Measurements from ENCODE around the gene ATF2. TPM values are rescaled to one million over a fixed set of nuclear protein-coding genes. Genes with fewer than 3 reads are reported as not detected.

ATF2 gene
- total and polyA plus RNA-seq, 2 of the 13 experiments (the other 11 are each of a cell fraction or from before 2014, with no cell fraction given) = 91.6 to 95.1 TPM

DNA sequence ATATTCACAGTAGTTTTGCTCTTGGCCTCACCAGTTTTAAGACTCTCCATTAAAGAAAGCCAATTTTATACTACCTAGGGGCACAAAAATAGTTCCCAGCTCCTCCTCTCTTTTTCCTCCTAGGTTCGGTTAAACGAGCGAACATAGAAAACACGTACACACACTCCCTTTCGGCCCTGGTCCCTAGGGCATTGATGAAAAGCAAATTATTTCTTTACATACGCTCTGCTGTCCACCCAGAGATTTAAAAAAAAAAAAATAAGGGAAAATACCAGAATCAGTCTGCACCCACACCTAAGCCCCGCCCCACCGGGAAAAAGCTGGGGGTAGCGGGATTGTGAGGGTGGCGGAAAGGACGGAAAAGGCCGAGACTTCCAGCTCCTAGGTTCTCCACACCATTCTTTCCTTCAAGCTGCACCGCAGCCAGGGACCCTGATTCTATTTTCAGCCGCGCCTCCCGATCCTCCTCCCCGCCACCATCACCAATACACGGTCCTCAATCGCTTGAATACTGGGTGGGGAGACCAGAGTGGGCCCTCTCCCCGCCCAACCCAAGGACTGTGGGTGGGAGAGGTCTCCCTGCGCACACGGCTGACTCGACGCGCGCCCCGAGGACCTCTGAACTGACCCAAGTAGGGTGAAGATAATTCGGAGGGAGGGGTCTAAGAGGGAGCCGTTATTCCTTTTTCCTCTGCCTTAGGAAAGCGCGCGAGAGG, 769 bp downstream of the ATF2 start (continued):
- TF ChIP-seq TARDBP (CRISPR knock-in tag; IDR thresholded peaks at IDR 0.05) (0 out of 2 replicates have a peak, but pooled peaks have one; percentile 10), KLF16 (CRISPR knock-in tag; IDR thresholded peaks at IDR 0.05) (peak in 1 of 2 experiments; percentile 40; a peak in 1 of 4 replicates), PATZ1 (CRISPR knock-in tag; IDR thresholded peaks at IDR 0.05) (peak; percentile 44; the same call in 1 of the 2 replicates), IRF1 (CRISPR knock-in tag; IDR thresholded peaks at IDR 0.05; ENCODE audit: low read depth) (0 out of 2 replicates have a peak, but pooled peaks have one; percentile 19), PITX1 (CRISPR knock-in tag; IDR thresholded peaks at IDR 0.05) (peak; percentile 19; the same call in 1 of the 2 replicates), ZEB1 (IDR thresholded peaks at IDR 0.05; ENCODE audit: insufficient replicate concordance, low read depth) (peak; percentile 46), FOXC1 (CRISPR knock-in tag; IDR thresholded peaks at IDR 0.05; ENCODE audit: borderline replicate concordance) (0 out of 2 replicates have a peak, but pooled peaks have one; percentile 85), YEATS2 (CRISPR knock-in tag; IDR thresholded peaks at IDR 0.05; ENCODE audit: borderline replicate concordance) (no peak), EED (CRISPR knock-in tag; IDR thresholded peaks at IDR 0.05) (no peak), CREBL2 (CRISPR knock-in tag; IDR thresholded peaks at IDR 0.05; ENCODE audit: borderline replicate concordance) (no peak), NFATC3 (CRISPR knock-in tag; IDR thresholded peaks at IDR 0.05) (0 out of 2 replicates have a peak, but pooled peaks have one; percentile 43), ZNF430 (CRISPR knock-in tag; IDR thresholded peaks at IDR 0.05) (peak; percentile 69; the same call in 1 of the 2 replicates), ARNTL (CRISPR knock-in tag; IDR thresholded peaks at IDR 0.05) (0 out of 2 replicates have a peak, but pooled peaks have one; percentile 4), ZNF580 (CRISPR knock-in tag; IDR thresholded peaks at IDR 0.05; ENCODE audit: borderline replicate concordance, low read depth) (peak; percentile 17; the same call in 1 of the 2 replicates), ZNF768 (CRISPR knock-in tag; IDR thresholded peaks at IDR 0.05) (0 out of 2 replicates have a peak, but pooled peaks have one; percentile 8), CBX1 (IDR thresholded peaks at IDR 0.05; ENCODE audit: low read depth) (no peak), ZKSCAN1 (IDR thresholded peaks at IDR 0.05; ENCODE audit: low read length) (no peak), SCMH1 (CRISPR knock-in tag; IDR thresholded peaks at IDR 0.05; ENCODE audit: borderline replicate concordance) (no peak), PHF8 (CRISPR knock-in tag; IDR thresholded peaks at IDR 0.05) (no peak), MIXL1 (CRISPR knock-in tag; IDR thresholded peaks at IDR 0.05) (peak; percentile 24; the same call in 1 of the 2 replicates), SOX13 (IDR thresholded peaks at IDR 0.05) (no peak), SOX13 (CRISPR knock-in tag; conservative IDR thresholded peaks at IDR 0.05 in 1 of 2, IDR thresholded peaks at IDR 0.05 in 1 of 2) (0 out of 4 replicates have a peak, but pooled peaks of 1 of the 2 experiments have one; percentile 80), ZNF598 (CRISPR knock-in tag; IDR thresholded peaks at IDR 0.05; ENCODE audit: borderline replicate concordance) (no peak; the same call in 1 of the 2 replicates), RFXANK (CRISPR knock-in tag; IDR thresholded peaks at IDR 0.05) (no peak), USF2 (IDR thresholded peaks at IDR 0.05; ENCODE audit: low read depth, low read length) (no peak), USF2 (CRISPR knock-in tag; IDR thresholded peaks at IDR 0.05; ENCODE audit: borderline replicate concordance) (no peak)

Measured in HepG2 (cell line).